H9 (cell line): ENCODE measurements around the gene METTL27. TPM values are rescaled to one million over a fixed set of nuclear protein-coding genes. Genes with fewer than 3 reads are reported as not detected.

Experiments
- DNase-seq: peaks from one replicate; pipeline ENCODE4 v3.0.0-alpha.2; 2017
- H2AFZ ChIP-seq: one replicate; pipeline ENCODE4 v1.6.1; 2013; ENCODE audit warnings: mild to moderate bottlenecking, low read length, control low read depth, moderate library complexity
- H2AK5ac ChIP-seq: 2 replicates; pipeline ENCODE4 v1.6.1; 2013; ENCODE audit warnings: low read length, control low read depth, mixed read lengths; ENCODE audit not compliant: insufficient read length
- H2BK120ac ChIP-seq: one replicate; pipeline ENCODE4 v1.6.1; 2013; ENCODE audit warnings: low read depth, mild to moderate bottlenecking, low read length, control low read depth, inconsistent platforms; ENCODE audit not compliant: poor library complexity, severe bottlenecking
- H2BK12ac ChIP-seq: 2 replicates; pipeline ENCODE4 v1.6.1; 2013; ENCODE audit warnings: low read length, control low read depth, mixed read lengths, low read depth; ENCODE audit not compliant: insufficient read length
- H2BK15ac ChIP-seq: 2 replicates; pipeline ENCODE4 v1.6.1; 2013; ENCODE audit warnings: low read depth, low read length, control low read depth
- H2BK20ac ChIP-seq: one replicate; pipeline ENCODE4 v1.6.1; 2013; ENCODE audit warnings: low read depth, mild to moderate bottlenecking, low read length, control low read depth, inconsistent platforms; ENCODE audit not compliant: poor library complexity, severe bottlenecking
- H2BK5ac ChIP-seq: 2 replicates; pipeline ENCODE4 v1.6.1; 2013; ENCODE audit warnings: low read length, control low read depth, mixed read lengths; ENCODE audit not compliant: insufficient read length
- H3K14ac ChIP-seq: 2 replicates; pipeline ENCODE4 v1.6.1; 2013; ENCODE audit warnings: low read length, control low read depth; ENCODE audit not compliant: insufficient read depth
- H3K18ac ChIP-seq: 2 replicates; pipeline ENCODE4 v1.6.1; 2013; ENCODE audit warnings: low read depth, mild to moderate bottlenecking, mixed read lengths, low read length, control low read depth; ENCODE audit not compliant: insufficient read length
- H3K23ac ChIP-seq: 2 replicates; pipeline ENCODE4 v1.6.1; 2013; ENCODE audit warnings: low read length, control low read depth, mixed read lengths, low read depth; ENCODE audit not compliant: insufficient read length
- H3K23me2 ChIP-seq: 2 replicates; pipeline ENCODE4 v1.6.1; 2013; ENCODE audit warnings: low read depth, mild to moderate bottlenecking, mixed read lengths, low read length, control low read depth; ENCODE audit not compliant: insufficient read length, poor library complexity, severe bottlenecking
- H3K27ac ChIP-seq: 2 replicates; pipeline ENCODE4 v1.5.1; 2013; ENCODE audit warnings: low read length, control low read depth, mixed read lengths, low read depth; ENCODE audit not compliant: insufficient read length
- H3K27me3 ChIP-seq: 2 replicates; pipeline ENCODE4 v1.6.1; 2013; ENCODE audit warnings: low read length, control low read depth, inconsistent platforms; ENCODE audit not compliant: insufficient read depth
- H3K4ac ChIP-seq: 2 replicates; pipeline ENCODE4 v1.6.1; 2013; ENCODE audit warnings: low read depth, mild to moderate bottlenecking, control low read depth, inconsistent platforms, low read length, moderate library complexity
- H3K4me1 ChIP-seq: 2 replicates; pipeline ENCODE4 v1.6.1; 2013; ENCODE audit warnings: low read length, control low read depth, inconsistent platforms; ENCODE audit not compliant: insufficient read depth
- H3K4me2 ChIP-seq: 2 replicates; pipeline ENCODE4 v1.6.1; 2013; ENCODE audit warnings: low read length, control low read depth, mixed read lengths; ENCODE audit not compliant: insufficient read length, insufficient read depth
- H3K56ac ChIP-seq: 2 replicates; pipeline ENCODE4 v1.6.1; 2013; ENCODE audit warnings: low read depth, mild to moderate bottlenecking, mixed read lengths, low read length, control low read depth; ENCODE audit not compliant: insufficient read length
- H3K79me1 ChIP-seq: 2 replicates; pipeline ENCODE4 v1.6.1; 2013; ENCODE audit warnings: low read depth, mild to moderate bottlenecking, moderate library complexity, low read length, control low read depth, inconsistent platforms; ENCODE audit not compliant: insufficient read depth, poor library complexity, severe bottlenecking
- H3K79me2 ChIP-seq: 2 replicates; pipeline ENCODE4 v1.6.1; 2013; ENCODE audit warnings: low read length, control low read depth, inconsistent platforms; ENCODE audit not compliant: insufficient read depth
- H3K9ac ChIP-seq: 2 replicates; pipeline ENCODE4 v1.6.1; 2013; ENCODE audit warnings: low read length, control low read depth, mixed read lengths; ENCODE audit not compliant: insufficient read length; ENCODE audit errors: extremely low read depth
- H3K9me3 ChIP-seq: one replicate; pipeline ENCODE4 v1.6.1; 2013; ENCODE audit warnings: low read depth, low read length, inconsistent platforms; ENCODE audit not compliant: control insufficient read depth
- H3T11ph ChIP-seq: one replicate; pipeline ENCODE4 v1.6.1; 2013; ENCODE audit warnings: mild to moderate bottlenecking, low read length, control low read depth, inconsistent platforms
- H4K20me1 ChIP-seq: one replicate; pipeline ENCODE4 v1.6.1; 2013; ENCODE audit not compliant: control insufficient read depth, insufficient read length, insufficient read depth
- H4K5ac ChIP-seq: 2 replicates; pipeline ENCODE4 v1.6.1; 2013; ENCODE audit warnings: low read depth, mild to moderate bottlenecking, mixed read lengths, low read length, control low read depth; ENCODE audit not compliant: insufficient read length
- H4K8ac ChIP-seq: replicated peaks from 2 replicates; pipeline ENCODE4 v1.6.1; 2013; ENCODE audit warnings: low read length, control low read depth, mixed read lengths, low read depth; ENCODE audit not compliant: insufficient read length
- H4K91ac ChIP-seq: 2 replicates; pipeline ENCODE4 v1.6.1; 2013; ENCODE audit warnings: low read depth, mild to moderate bottlenecking, moderate library complexity, mixed read lengths, low read length, control low read depth; ENCODE audit not compliant: insufficient read length
- H3K27ac Mint-ChIP-seq, 3 experiments: 2 replicates in 2 of 3; 3 replicates in 1 of 3; pipeline ENCODE4 v1.8.0; 2020 to 2021; ENCODE audit warnings: mixed read lengths in 3 of 3, mild to moderate bottlenecking in 1 of 3, moderate library complexity in 1 of 3
- H3K27me3 Mint-ChIP-seq: 2 replicates; pipeline ENCODE4 v1.8.0; 2021; ENCODE audit warnings: low read depth, mild to moderate bottlenecking, moderate library complexity, mixed read lengths
- H3K36me3 Mint-ChIP-seq, 3 experiments: 2 replicates in 2 of 3; 3 replicates in 1 of 3; pipeline ENCODE4 v1.8.0; 2020 to 2021; ENCODE audit warnings: low read depth in 3 of 3, mixed read lengths in 3 of 3; ENCODE audit not compliant: insufficient read depth in 1 of 3
- H3K4me1 Mint-ChIP-seq, 2 experiments: 2 replicates each; pipeline ENCODE4 v1.8.0; 2020; ENCODE audit warnings: mixed read lengths in 2 of 2
- H3K4me3 Mint-ChIP-seq, 2 experiments: 2 replicates in 1 of 2; 3 replicates in 1 of 2; pipeline ENCODE4 v1.8.0; 2020 to 2021; ENCODE audit warnings: mild to moderate bottlenecking in 2 of 2, mixed read lengths in 2 of 2, moderate library complexity in 1 of 2
- H3K9me3 Mint-ChIP-seq, 2 experiments: 2 replicates in 1 of 2; 3 replicates in 1 of 2; pipeline ENCODE4 v1.8.0; 2020; ENCODE audit warnings: mild to moderate bottlenecking in 2 of 2, mixed read lengths in 2 of 2, moderate library complexity in 1 of 2
- WGBS: extraction: QIAGEN DNeasy Blood & Tissue Kit; methylation state at CpG from one replicate; pipeline ENCODE4 v1.1.7; 2013; ENCODE audit warnings: missing lambda C conversion rate, low lambda C conversion rate, mixed read lengths; ENCODE audit not compliant: insufficient read length; ENCODE audit errors: extremely low coverage; 5-methylcytosine and 5-hydroxymethylcytosine counted together
- total RNA-seq: library from RNA; stranded (reverse); gene quantifications from 2 replicates; pipeline ENCODE4 v1.2.1, GENCODE V29; 2021
- TF ChIP-seq, protein P1 (sequence below): fragments of 200-600 bp; sonication (generic); conservative IDR thresholded peaks from 3 replicates; pipeline ENCODE4 v1.8.0; 2021; ENCODE audit warnings: antibody characterized with exemption, mild to moderate bottlenecking

Gene METTL27
- total RNA-seq, 1 experiment from 2014 or later = 13.5 TPM

GRCh38 chr7:73841689-73842066, 638 bp downstream of the METTL27 start:
- no peak overlapping the region for H2BK20ac ChIP-seq
- H2BK5ac ChIP-seq = no peak overlapping the region
- H3K4me3 Mint-ChIP-seq = peak overlapping the region; percentile 78 to 87
- no peak overlapping the region for H2BK120ac ChIP-seq
- H3K14ac ChIP-seq = no peak overlapping the region; the same call in 1 of the 2 replicates
- DNase-seq = peak; percentile 86
- H3K27me3 Mint-ChIP-seq = peaks cover 3% of the 10 kb centered on the region
- no peak overlapping the region for H3K23ac ChIP-seq
- H4K5ac ChIP-seq = no peak overlapping the region
- WGBS = no CpG with 5 or more reads among the region's 15 CpGs
- H3K27me3 ChIP-seq = no peaks in the 10 kb centered on the region
- H3K56ac ChIP-seq = no peak overlapping the region
- TF ChIP-seq, protein P1, sequence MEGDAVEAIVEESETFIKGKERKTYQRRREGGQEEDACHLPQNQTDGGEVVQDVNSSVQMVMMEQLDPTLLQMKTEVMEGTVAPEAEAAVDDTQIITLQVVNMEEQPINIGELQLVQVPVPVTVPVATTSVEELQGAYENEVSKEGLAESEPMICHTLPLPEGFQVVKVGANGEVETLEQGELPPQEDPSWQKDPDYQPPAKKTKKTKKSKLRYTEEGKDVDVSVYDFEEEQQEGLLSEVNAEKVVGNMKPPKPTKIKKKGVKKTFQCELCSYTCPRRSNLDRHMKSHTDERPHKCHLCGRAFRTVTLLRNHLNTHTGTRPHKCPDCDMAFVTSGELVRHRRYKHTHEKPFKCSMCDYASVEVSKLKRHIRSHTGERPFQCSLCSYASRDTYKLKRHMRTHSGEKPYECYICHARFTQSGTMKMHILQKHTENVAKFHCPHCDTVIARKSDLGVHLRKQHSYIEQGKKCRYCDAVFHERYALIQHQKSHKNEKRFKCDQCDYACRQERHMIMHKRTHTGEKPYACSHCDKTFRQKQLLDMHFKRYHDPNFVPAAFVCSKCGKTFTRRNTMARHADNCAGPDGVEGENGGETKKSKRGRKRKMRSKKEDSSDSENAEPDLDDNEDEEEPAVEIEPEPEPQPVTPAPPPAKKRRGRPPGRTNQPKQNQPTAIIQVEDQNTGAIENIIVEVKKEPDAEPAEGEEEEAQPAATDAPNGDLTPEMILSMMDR = no peak; the same call in 2 of the 3 replicates
- no peaks in the 10 kb centered on the region for H3K9me3 ChIP-seq
- no peaks in the 10 kb centered on the region for H3K79me2 ChIP-seq
- H4K8ac ChIP-seq = no peak overlapping the region
- peak overlapping the region; percentile 94 for H3K18ac ChIP-seq
- H3K23me2 ChIP-seq = peaks cover 3% of the 10 kb centered on the region
- H2AK5ac ChIP-seq = no peak overlapping the region
- peak overlapping the region in 2 of 3 experiments; percentile 91 to 92; a peak in 2 of 7 replicates for H3K27ac Mint-ChIP-seq
- no peaks in the 10 kb centered on the region for H3K4me1 ChIP-seq
- no peak overlapping the region for H3T11ph ChIP-seq
- no peak overlapping the region for H3K27ac ChIP-seq
- H2BK15ac ChIP-seq = no peak overlapping the region
- no peaks in the 10 kb centered on the region for H4K20me1 ChIP-seq
- H3K79me1 ChIP-seq = no peaks in the 10 kb centered on the region
- no peak overlapping the region for H2AFZ ChIP-seq
- peak overlapping the region; percentile 75 for H3K9ac ChIP-seq
- H3K4me2 ChIP-seq = peak overlapping the region; percentile 64
- peaks cover 0 to 11% (median 0%) of the 10 kb centered on the region in 3 experiments; a peak in 3 of 7 replicates for H3K36me3 Mint-ChIP-seq
- H3K4me1 Mint-ChIP-seq = peaks cover 23 to 26% of the 10 kb centered on the region in 2 experiments
- H3K9me3 Mint-ChIP-seq = no peaks in the 10 kb centered on the region; a peak in 2 of 5 replicates
- no peak overlapping the region for H2BK12ac ChIP-seq
- no peak overlapping the region for H3K4ac ChIP-seq
- no peak overlapping the region for H4K91ac ChIP-seq
